CD4-positive, alpha-beta T cell treated with Interleukin-1 beta for 1 hour (primary cell): ENCODE measurements around the gene RAD51B.

ENCODE experiments used
- DNase-seq, 2 donors: peaks; one replicate each; pipeline ENCODE4 v3.0.0-alpha.2; 2020 to 2022

RAD51B gene

GRCh38 chr14:68154275-68154674 lies 334.7 kb downstream of the RAD51B start:
- no peak for DNase-seq

- no peak for DNase-seq
Observed at GRCh38 chr14:68157971-68158371, 338.4 kb downstream of the RAD51B start.

DNA sequence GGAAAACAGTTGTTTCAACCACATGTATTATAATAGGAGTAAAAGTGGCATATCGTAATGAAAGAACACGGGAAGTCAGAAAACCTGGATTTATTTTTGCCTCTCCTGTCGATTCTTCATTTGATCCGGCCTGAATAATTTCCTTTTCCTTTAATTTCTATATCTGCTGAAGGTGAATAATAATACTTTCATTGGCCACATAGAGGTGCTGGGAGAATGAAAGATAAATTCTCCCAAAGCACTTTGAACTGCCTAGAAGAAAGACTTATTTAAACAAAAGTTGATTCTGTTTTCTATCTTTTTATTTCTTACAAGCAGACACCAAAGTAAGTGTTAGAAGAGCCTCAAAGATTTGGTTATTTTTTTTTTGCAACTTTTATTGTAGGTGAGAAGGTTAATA lies 339.1 kb downstream of the RAD51B start:
- DNase-seq: no peak

DNA sequence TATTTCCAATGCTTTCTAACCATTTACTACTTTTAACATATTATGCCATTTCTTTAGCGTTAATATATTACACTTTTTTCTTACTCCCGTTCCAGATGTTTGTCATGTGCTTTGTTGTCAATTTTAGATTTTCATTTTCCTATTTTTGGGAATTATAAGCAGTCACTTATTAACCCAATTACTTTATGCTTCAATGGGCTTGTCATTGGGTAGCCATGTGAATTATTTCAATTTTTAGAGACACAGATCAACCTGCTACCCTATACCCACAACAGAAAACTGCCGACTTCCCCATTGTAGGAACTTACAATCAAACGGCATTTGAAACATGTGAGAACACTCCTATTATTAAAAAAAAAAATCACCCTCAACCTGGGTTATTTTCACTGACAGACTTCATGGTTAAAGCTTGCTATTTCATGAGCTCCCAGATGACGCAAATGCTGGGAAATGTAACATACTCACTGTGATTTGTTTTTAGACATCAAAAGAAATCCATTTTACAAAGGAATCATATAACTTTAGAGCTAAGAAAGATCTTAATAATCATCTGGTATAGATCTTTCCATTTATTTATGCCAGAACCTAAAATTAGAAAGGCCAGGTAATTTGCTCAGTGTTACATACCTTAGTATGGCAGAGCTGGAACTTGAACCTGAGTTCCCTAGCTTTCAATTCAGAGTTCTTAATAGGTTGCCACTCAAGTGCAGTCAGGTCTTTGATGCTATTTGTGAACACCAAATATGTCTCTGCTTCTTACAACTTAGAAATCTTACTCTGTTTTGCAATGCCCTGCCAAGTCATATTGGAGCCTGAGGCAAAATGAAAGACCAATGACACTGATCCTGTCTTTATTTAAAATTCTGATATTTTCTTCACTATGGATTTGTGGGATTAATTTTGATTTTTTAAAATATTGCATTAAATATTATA lies 340.4 kb downstream of the RAD51B start:
- DNase-seq: no peak

DNA sequence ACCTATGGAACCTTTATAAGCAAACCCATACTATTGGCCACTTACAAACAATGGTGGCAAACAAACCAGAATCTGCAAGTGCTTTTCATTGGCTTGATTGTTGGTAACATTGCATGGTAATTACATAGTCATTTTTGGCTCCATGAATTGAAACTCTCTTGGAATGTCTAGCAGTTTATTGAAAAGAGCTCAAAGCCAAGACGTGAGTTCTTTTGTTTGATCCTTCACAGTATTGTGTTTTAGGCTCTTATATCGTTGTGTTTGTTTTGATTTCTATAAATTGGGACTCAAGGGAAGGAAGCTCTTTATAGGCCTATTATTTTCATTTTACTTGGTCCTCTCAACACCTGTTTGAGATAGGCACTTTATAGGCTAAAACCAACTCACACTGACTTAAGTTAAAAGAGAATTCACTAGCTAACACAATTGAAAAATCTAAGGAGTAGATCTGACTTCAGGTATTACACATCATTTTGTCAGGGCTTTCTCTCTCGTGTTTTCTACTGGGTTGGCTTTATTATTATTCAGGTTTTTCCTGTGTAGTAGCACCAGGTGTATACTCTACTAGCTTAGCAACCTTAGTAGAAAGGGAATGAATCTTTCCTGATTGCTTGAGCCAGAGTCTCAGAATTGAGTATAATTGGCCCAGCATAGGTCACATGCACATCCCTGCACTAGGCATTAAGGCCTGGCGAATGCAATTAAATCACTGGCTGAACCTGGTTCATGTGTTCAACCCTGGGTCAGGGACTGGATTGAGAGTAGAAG lies 341.4 kb downstream of the RAD51B start:
- no peak for DNase-seq

DNA sequence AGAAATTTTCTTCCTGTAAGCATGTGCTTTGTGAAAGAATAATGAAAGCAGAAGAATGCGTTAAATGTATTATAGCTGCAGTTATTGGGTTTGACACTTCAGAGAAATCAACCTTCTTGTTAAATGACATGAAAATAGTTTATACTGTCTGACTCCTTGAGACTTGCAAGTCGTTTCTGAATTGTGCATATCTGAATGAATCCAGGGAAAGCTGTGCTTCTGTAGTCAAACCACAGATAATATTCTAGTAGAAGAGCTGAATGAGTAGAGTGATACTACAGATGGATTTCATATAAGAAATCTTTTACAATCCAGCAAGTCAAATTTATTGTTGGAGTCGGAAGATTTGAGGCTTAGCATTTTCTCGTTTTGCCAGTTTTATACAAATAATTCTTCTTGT lies 343.3 kb downstream of the RAD51B start:
- no peak for DNase-seq

DNA sequence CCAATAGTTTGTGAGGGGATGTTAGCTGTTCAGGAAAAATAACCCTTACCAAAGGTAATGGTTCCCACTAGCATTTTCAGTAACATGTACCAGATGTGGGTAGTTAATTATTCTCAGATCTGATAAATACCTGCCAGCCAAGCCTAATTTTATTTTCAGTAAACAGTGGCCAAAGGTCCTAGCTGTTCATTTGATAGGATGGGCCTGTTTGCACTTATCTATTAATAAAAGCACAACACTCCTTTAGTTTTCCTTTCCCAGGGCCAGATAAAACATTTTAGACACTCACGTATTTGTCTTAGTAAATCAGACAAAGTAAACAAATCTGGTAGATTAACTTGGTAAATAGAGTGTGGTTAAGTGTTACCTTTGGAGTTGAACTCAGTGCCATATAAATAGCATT lies 345.1 kb downstream of the RAD51B start:
- DNase-seq: no peak

GRCh38 chr14:68165274-68165843 lies 345.8 kb downstream of the RAD51B start:
- DNase-seq: no peak

DNA sequence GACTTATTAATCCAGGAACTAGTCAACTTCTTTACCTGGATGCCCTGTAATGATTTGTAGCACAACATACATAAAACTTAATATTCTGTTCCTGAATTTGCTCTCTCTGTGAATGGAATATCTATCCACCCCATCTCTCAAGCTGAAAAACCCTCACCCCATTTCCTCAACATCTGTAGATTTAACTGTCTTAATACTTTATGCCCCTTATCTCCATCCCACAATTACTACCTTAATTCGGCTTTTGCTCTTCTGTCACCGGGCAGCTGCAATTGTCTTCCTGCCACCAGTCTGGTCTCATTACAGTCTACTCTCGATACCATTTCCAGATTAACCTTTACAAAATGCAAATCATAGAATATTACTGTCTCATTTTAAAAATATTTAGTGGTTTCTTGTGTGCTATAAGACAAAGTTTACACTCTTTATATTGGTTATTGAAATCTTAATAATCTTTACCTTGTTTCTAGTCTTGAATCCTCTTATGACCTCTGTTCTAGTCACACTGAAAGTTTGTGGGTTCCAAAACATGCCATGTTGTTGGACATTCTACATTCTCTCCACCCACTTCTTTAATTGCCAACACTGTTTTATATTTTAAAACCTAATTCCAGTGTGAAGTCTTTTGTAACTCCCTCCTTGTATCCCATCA lies 347.3 kb downstream of the RAD51B start:
- DNase-seq: no peak

- no peak for DNase-seq
Observed at GRCh38 chr14:68167383-68168087, 348.0 kb downstream of the RAD51B start.

DNA sequence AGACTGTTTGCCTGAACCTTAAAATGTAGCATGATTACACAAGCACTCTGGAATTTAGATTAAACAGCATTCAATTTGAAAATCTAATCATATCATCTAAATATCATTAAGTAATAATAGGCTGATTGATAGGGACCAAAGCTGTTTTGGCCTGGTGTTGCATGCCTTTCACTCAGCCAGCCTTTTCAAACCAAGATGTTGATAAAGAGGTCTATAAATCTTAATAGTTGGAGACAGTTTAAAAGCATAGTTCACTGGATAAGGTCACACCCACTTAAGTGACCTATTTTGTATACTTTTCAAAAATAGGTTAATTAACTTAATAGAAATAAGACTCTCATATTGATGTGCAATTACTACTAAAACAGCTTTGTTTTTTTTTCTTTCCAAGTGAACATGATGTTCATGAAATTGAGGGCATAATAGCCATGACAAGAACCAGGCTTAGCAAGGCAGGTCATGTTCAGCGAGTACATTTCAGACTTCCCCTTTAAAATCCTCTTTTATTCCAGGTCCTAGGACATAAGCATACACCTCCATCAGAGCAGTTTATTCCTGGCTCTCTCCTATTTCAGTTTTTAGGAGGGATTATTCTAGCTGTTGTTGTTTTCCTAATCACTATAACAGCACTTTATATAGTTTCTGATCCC lies 349.0 kb downstream of the RAD51B start:
- DNase-seq: no peak

GRCh38 chr14:68172216-68172615 lies 352.6 kb downstream of the RAD51B start:
- DNase-seq: no peak

GRCh38 chr14:68172627-68173026 lies 353.0 kb downstream of the RAD51B start:
- no peak for DNase-seq

- no peak for DNase-seq
Observed at GRCh38 chr14:68173227-68173972, 353.8 kb downstream of the RAD51B start.

GRCh38 chr14:68174446-68174845 lies 354.9 kb downstream of the RAD51B start:
- no peak for DNase-seq

- no peak for DNase-seq
Observed at GRCh38 chr14:68176687-68177086, 357.1 kb downstream of the RAD51B start.

- DNase-seq: no peak
Observed at GRCh38 chr14:68177728-68178127, 358.1 kb downstream of the RAD51B start.

DNA sequence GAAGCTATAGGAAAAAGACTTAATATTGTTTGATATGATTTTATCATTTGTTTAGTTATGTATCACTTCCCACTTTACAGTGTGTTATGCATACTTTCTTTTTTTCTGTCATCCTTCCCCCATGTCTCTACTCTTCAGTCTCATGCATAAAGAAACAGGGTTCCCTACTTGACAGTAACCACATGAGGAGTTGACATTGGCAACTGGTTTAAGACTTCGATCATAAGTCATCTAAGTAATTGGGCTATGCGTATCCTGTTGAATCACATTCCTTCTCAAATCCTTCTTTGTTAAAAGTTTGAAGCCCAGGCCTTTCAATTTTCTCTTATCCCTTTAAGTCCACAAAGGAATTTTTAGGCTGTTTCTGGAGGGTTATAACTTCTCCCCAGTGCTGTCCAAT lies 358.7 kb downstream of the RAD51B start:
- no peak for DNase-seq

DNA sequence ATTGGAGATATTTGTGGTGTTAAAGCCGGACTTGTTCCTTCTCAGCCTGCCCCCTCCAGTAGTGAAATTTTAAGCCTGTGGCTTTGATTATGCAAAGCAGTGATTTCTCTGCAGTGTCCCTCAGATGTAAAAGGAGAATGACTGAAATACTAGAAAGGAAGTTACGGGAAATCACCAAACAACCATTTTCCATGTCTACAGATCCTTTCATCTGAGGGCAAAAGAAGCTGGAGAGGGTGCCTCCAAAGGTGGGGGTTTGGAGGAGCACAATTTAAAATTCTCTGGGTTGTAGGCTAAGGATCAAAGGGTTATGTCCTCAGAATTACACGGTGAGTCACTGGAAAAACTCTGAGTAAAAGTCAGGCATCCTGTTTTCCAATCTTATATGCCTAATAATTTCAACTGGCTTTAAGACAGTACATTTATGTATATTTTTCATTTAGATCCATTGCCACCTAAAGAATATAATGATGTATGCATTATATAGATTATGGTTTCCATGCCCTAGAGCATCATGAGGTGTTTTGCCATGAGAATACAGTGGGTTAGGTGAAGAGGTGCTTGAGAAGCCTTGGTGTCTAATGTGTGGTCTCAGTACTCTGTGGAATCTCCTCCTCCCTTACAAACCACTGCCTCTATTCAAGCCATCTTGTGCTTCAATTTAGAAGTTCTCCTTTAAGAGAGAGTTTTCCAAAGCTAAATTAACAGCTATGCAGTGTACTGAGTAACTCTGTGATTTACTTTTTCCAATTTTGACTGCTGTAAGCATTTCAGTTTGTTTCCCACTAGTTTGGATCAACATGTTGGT lies 362.1 kb downstream of the RAD51B start:
- DNase-seq: no peak

DNA sequence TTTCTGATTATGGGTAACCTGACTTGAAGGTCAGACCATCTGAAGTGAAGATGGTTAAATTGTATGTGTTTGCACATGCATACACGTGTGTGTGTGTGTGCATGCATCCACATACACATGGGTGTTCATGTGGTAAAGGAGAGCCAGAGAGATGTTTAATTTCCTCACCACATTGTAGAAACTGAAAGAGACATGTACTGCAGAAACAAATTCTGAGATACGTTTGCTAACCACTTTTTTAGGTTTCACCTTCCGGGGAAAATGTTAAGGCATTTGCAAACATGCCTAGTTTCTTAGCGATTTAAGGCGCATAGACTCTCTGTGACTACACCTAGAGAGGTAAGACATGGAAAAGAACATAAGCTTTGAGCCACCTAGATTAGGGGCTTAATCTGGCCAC lies 362.9 kb downstream of the RAD51B start:
- DNase-seq: peak in 1 of 2 donors; percentile 3
